Stimulated activated naive B cell treated with anti-CD40 and anti-IgM and Interleukin-4, amounts not matched to agents 10 μg/mL and 1 μg/mL and 100 μg/mL, for 72 hours (primary cell): ENCODE results near the gene SNRNP200.
"Not testable (repeated sequence)": the region's sequence is repeated elsewhere in the genome, so short reads cannot be mapped to it uniquely, and the experiment has no call there.

Experiments
- ATAC-seq, 2 donors: fragments of 150-1000 bp; cut with Tn5 transposase; replicated peaks; 2 replicates each; pipeline ENCODE4 v1.10.0; 2021; ENCODE audit warnings: moderate library complexity in 1 of 2
- DNase-seq: peaks from one replicate; pipeline ENCODE4 v3.0.0; 2021
- H3K27ac Mint-ChIP-seq: one replicate; pipeline ENCODE4 v1.8.0; 2022; ENCODE audit warnings: mild to moderate bottlenecking, mixed read lengths
- H3K27me3 Mint-ChIP-seq, 2 donors: one replicate each; pipeline ENCODE4 v1.8.0; 2022; ENCODE audit warnings: mixed read lengths in 2 of 2
- H3K36me3 Mint-ChIP-seq, 2 donors: one replicate each; pipeline ENCODE4 v1.8.0; 2022; ENCODE audit warnings: mixed read lengths in 2 of 2, mild to moderate bottlenecking in 1 of 2
- H3K4me1 Mint-ChIP-seq, 2 donors: one replicate each; pipeline ENCODE4 v1.8.0; 2022; ENCODE audit warnings: mixed read lengths in 2 of 2, mild to moderate bottlenecking in 1 of 2
- H3K4me3 Mint-ChIP-seq, 2 donors: one replicate each; pipeline ENCODE4 v1.8.0; 2022; ENCODE audit warnings: mild to moderate bottlenecking in 2 of 2, mixed read lengths in 2 of 2, moderate library complexity in 1 of 2
- H3K9me3 Mint-ChIP-seq, 2 donors: one replicate each; pipeline ENCODE4 v1.8.0; 2022; ENCODE audit warnings: mixed read lengths in 2 of 2, mild to moderate bottlenecking in 1 of 2

Gene SNRNP200

GRCh38 chr2:96258166-96259022 is 47.0 kb downstream of the SNRNP200 start:
- Mint-ChIP-seq H3K9me3 (no peaks in the 10 kb centered on the region), H3K27ac (peak overlapping the region; percentile 91), H3K4me3 (no peak overlapping the region), H3K36me3 (peaks cover 28 to 52% of the 10 kb centered on the region in 2 donors), H3K4me1 (peaks cover 39 to 91% of the 10 kb centered on the region in 2 donors), H3K27me3 (no peaks in the 10 kb centered on the region)
- DNase-seq (no peak), ATAC-seq (no peak)

- Mint-ChIP-seq H3K36me3 (peaks cover 31 to 58% of the 10 kb centered on the region in 2 donors), H3K27ac (peak overlapping the region; percentile 91), H3K4me1 (peaks cover 41 to 92% of the 10 kb centered on the region in 2 donors)
- H3K9me3 Mint-ChIP-seq, DNase-seq, H3K27me3 Mint-ChIP-seq, H3K4me3 Mint-ChIP-seq, ATAC-seq: not testable (repeated sequence)
Measured at GRCh38 chr2:96257744-96258143, 47.6 kb downstream of the SNRNP200 start.

- Mint-ChIP-seq H3K36me3 (peaks cover 41 to 68% of the 10 kb centered on the region in 2 donors), H3K27me3 (no peaks in the 10 kb centered on the region), H3K9me3 (no peaks in the 10 kb centered on the region), H3K4me1 (peaks cover 41 to 86% of the 10 kb centered on the region in 2 donors), H3K4me3 (peak overlapping the region; percentile 34 to 70), H3K27ac (peak overlapping the region; percentile 92)
- DNase-seq (no peak), ATAC-seq (peak; percentile 27 to 43)
Measured at GRCh38 chr2:96256611-96257113, 48.7 kb downstream of the SNRNP200 start.

DNA sequence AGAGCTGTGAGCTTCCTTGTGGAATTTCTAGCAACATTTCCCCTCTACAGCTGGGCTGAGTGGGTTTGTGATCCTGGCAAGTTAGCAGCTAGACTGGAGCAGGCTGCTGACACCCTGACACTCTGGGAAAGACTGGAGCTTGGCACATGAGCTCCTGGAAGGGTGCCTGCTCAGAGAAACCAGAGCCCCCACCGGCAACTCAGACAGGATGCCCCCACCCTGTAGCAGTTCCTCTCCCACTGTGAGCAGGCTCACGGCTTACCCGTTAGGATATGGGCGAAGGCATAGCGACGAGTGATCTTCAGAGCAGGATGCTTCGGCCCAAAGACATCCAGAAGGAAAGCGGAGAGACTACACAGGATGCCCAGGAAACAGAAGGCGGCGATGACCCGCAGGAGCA is 50.8 kb downstream of the SNRNP200 start:
- DNase-seq: no peak
- H3K4me3 Mint-ChIP-seq: no peak overlapping the region
- no peak for ATAC-seq
- H3K9me3 Mint-ChIP-seq: no peaks in the 10 kb centered on the region
- peaks cover 58 to 71% of the 10 kb centered on the region in 2 donors for H3K36me3 Mint-ChIP-seq
- H3K27me3 Mint-ChIP-seq: no peaks in the 10 kb centered on the region
- peaks cover 29 to 77% of the 10 kb centered on the region in 2 donors for H3K4me1 Mint-ChIP-seq
- no peak overlapping the region for H3K27ac Mint-ChIP-seq

DNA sequence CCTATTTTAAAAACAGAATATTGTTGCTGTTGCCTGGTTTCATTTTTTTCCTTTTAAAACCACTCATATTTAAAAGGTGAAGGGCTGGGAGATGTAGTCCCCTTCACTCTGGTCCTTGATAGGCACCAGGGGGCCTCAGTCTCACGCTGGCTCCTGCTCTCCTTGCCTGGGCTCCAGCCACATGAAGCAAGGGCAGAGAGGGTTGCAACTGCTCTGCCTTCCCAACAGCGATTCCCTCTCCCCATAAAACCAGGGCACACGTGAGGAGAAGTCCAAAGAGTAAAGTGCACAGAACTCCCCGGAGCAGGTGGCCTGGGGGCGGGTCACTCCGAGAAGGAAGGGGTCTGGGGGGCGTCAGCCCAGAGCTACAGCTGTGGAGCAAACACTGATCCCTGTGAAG is 52.3 kb downstream of the SNRNP200 start:
- Mint-ChIP-seq H3K36me3 (peaks cover 62 to 71% of the 10 kb centered on the region in 2 donors), H3K4me3 (no peak overlapping the region), H3K27ac (no peak overlapping the region), H3K9me3 (no peaks in the 10 kb centered on the region), H3K27me3 (no peaks in the 10 kb centered on the region), H3K4me1 (peaks cover 22 to 61% of the 10 kb centered on the region in 2 donors)
- ATAC-seq (no peak), DNase-seq (no peak)

DNA sequence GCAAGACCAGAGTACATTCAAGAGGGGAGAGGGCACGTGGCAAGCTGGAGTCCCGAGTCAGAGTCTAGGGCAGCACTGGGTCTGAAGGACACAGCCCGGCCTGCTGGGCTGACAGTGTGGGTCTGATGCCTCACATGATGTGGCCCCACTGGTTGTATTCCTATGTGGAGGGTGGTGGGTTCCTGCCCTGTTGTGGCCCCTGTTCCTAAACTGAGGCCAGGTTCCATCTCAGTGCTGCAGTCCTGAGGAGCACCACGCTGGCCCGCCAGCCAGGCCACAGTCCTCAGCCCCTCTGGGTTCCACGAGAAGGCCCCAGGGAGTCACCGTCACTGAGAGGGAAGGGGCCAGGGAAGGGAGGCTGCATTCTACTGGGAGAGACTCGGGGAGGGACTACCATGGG is 52.8 kb downstream of the SNRNP200 start:
- H3K27me3 Mint-ChIP-seq: no peaks in the 10 kb centered on the region
- ATAC-seq (no peak), DNase-seq (no peak)
- peaks cover 19 to 60% of the 10 kb centered on the region in 2 donors for H3K4me1 Mint-ChIP-seq
- H3K4me3 Mint-ChIP-seq: no peak overlapping the region
- peaks cover 65 to 71% of the 10 kb centered on the region in 2 donors for H3K36me3 Mint-ChIP-seq
- no peaks in the 10 kb centered on the region for H3K9me3 Mint-ChIP-seq
- peak overlapping the region; percentile 62 for H3K27ac Mint-ChIP-seq

DNA sequence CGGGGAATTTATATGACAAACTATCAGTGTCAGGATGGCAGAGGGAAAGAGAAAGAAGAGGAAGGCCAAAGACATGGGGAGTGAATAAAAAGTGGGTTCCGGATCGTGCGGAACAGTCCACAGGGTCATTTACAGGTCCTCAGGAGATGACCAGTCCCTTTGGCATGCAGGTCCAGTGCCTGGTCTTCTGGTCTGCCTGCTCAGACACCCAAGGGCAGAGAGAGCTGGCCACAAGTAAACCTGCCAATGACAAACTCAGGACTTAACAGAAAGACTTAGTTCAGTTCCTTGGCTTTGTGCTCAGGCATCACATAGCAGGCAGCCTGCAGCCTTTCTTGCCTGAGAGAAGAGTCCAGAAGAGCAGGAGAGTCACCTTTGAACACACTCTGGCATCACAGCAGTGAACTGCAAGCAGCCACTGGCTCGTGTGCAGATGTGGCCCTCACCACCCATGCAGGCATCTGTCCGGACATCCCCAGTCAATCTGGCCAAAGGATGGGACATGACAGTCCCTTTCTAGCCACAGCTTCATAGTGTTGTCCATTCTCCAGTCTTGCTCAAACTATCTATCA is 53.5 kb downstream of the SNRNP200 start:
- Mint-ChIP-seq H3K9me3 (no peaks in the 10 kb centered on the region), H3K36me3 (peaks cover 66 to 73% of the 10 kb centered on the region in 2 donors), H3K27me3 (no peaks in the 10 kb centered on the region), H3K27ac (peak overlapping the region; percentile 62), H3K4me3 (no peak overlapping the region), H3K4me1 (peaks cover 20 to 59% of the 10 kb centered on the region in 2 donors)
- ATAC-seq: no peak
- no peak for DNase-seq

GRCh38 chr2:96250188-96250587 is 55.2 kb downstream of the SNRNP200 start:
- ATAC-seq: no peak
- DNase-seq: no peak
- H3K4me1 Mint-ChIP-seq: peaks cover 23 to 59% of the 10 kb centered on the region in 2 donors
- H3K27me3 Mint-ChIP-seq: no peaks in the 10 kb centered on the region
- no peak overlapping the region for H3K4me3 Mint-ChIP-seq
- H3K36me3 Mint-ChIP-seq: peaks cover 67 to 74% of the 10 kb centered on the region in 2 donors
- H3K27ac Mint-ChIP-seq: peak overlapping the region; percentile 57
- peaks cover 4% of the 10 kb centered on the region in 2 donors for H3K9me3 Mint-ChIP-seq

DNA sequence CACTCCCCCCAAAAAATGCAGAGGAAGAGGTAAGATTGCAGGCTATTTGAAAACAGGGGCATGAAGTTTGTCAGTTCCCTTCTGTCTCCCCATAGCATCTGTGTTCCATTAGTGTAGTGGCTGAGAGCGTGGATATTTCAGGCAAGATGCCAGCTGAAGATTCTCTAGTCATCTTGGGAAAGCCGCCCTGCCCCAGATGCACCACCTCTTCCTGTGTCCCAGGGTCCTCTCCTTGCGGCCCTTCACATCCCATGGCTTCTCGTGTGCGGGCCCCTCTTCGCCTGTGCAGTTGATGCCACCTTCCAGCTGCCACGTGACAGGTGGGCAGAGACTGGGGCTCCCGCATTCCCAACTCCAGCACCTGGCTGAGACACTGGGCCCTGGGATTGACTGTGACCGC is 55.7 kb downstream of the SNRNP200 start:
- H3K4me3 Mint-ChIP-seq: no peak overlapping the region
- ATAC-seq: no peak
- no peak for DNase-seq

DNA sequence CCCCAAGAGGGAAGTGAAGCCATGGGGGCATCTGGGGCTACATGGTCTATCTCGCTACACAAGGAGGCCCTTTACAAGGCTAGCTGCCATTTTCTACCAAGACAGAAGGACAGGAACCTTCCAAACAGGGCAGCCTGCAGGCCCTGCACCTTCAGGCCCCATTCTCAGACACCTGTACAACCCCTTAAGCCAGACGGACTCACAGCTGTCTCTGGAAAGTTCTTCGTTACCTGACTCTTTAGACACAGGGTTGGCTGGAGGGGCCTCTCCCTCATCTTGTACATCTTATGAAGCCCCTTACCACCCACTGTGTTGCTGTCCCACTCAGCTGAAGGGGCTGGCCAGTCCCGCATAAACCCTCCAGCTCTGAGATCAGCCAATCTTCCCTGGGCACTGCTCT is 56.7 kb downstream of the SNRNP200 start:
- H3K36me3 Mint-ChIP-seq: peaks cover 60 to 66% of the 10 kb centered on the region in 2 donors
- no peak for ATAC-seq
- H3K27me3 Mint-ChIP-seq: no peaks in the 10 kb centered on the region
- DNase-seq: no peak
- peaks cover 23 to 51% of the 10 kb centered on the region in 2 donors for H3K4me1 Mint-ChIP-seq
- H3K27ac Mint-ChIP-seq: peak overlapping the region; percentile 25
- H3K9me3 Mint-ChIP-seq: peaks cover 4% of the 10 kb centered on the region in 2 donors
- H3K4me3 Mint-ChIP-seq: no peak overlapping the region

More for the DNA sequence above, 55.7 kb downstream of the SNRNP200 start:
- Mint-ChIP-seq H3K27ac (no peak overlapping the region), H3K27me3 (no peaks in the 10 kb centered on the region), H3K36me3 (peaks cover 68 to 72% of the 10 kb centered on the region in 2 donors), H3K9me3 (peaks cover 4% of the 10 kb centered on the region in 2 donors), H3K4me1 (peaks cover 25 to 58% of the 10 kb centered on the region in 2 donors)

DNA sequence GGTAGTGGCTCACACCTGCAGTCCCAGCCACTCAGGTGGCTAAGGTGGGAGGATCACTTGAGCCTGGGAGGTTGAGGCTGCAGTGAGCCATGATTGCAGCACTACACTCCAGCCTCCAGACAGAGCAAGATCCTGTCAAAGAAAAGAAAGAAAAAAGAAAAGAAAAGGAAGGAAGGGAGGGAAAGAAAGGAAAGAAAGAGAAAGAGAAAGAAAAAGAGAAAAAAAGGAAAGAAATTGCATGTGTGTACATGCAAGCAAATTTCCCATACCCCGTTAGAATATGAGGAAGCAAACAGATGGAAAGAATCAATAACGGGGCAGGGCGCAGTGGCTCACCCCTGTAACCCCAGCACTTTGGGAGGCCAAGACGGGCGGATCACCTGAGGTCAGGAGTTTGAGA is 57.5 kb downstream of the SNRNP200 start:
- no peak overlapping the region for H3K4me3 Mint-ChIP-seq

GRCh38 chr2:96247009-96247408 is 58.3 kb downstream of the SNRNP200 start:
- H3K9me3 Mint-ChIP-seq: peaks cover 4% of the 10 kb centered on the region in 2 donors
- no peak overlapping the region for H3K27ac Mint-ChIP-seq
- ATAC-seq (no peak), DNase-seq (no peak)
- peak overlapping the region in 1 of 2 donors; percentile 4 for H3K4me3 Mint-ChIP-seq
- H3K4me1 Mint-ChIP-seq: peaks cover 29 to 59% of the 10 kb centered on the region in 2 donors
- peaks cover 47 to 55% of the 10 kb centered on the region in 2 donors for H3K36me3 Mint-ChIP-seq
- no peaks in the 10 kb centered on the region for H3K27me3 Mint-ChIP-seq

More for the DNA sequence above, 57.5 kb downstream of the SNRNP200 start:
- H3K27me3 Mint-ChIP-seq: no peaks in the 10 kb centered on the region
- peaks cover 54 to 63% of the 10 kb centered on the region in 2 donors for H3K36me3 Mint-ChIP-seq
- H3K27ac Mint-ChIP-seq: no peak overlapping the region
- DNase-seq (no peak), ATAC-seq (no peak)
- H3K9me3 Mint-ChIP-seq: peaks cover 4% of the 10 kb centered on the region in 2 donors
- H3K4me1 Mint-ChIP-seq: peaks cover 24 to 51% of the 10 kb centered on the region in 2 donors

DNA sequence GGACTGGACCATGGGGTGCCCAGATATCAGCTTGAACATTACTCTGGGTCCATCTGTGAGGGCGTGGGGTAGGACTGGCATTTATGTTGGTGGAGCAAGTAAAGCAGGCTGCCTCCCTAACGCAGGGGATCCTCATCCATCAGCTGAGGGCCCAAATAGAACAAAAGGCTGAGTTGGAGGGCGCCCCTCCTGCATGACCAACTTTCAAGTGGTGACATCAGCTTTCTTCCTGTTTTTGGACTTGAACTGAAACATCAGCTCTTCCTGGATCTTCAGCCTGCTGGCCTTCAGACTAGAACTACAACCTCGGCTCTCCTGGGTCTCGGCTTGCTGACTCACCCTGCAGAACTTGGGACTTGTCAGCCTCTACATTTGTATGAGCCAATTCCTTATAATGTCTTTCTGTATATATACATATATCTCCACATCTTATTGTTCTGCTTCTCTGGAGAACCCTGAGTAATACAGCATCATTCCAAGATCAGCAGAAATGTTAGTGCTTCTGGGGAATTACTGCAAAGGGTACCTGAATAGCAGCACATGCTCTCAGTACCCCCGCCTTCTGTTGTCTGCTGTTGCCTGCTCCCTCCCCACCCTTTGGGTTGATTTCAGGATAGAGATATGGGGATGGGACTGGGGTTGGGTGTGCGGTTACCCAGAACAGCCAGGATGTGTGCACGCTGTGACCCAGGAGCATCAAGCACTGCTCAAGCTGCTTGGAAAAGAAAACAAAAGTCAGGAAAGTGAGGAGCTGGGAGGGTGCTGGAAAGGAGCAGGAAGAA is 59.5 kb downstream of the SNRNP200 start:
- DNase-seq: no peak
- H3K27me3 Mint-ChIP-seq: no peaks in the 10 kb centered on the region
- peaks cover 39 to 48% of the 10 kb centered on the region in 2 donors for H3K36me3 Mint-ChIP-seq
- H3K4me3 Mint-ChIP-seq: peak overlapping the region in 1 of 2 donors; percentile 6
- H3K4me1 Mint-ChIP-seq: peaks cover 37 to 64% of the 10 kb centered on the region in 2 donors
- ATAC-seq: peak; percentile 51 to 56
- peak overlapping the region; percentile 90 for H3K27ac Mint-ChIP-seq
- peaks cover 4% of the 10 kb centered on the region in 2 donors for H3K9me3 Mint-ChIP-seq

- peaks cover 4% of the 10 kb centered on the region in 2 donors for H3K9me3 Mint-ChIP-seq
Measured at GRCh38 chr2:96243843-96244242, 61.5 kb downstream of the SNRNP200 start.

More at GRCh38 chr2:96243843-96244242, 61.5 kb downstream of the SNRNP200 start:
- Mint-ChIP-seq H3K27ac (no peak overlapping the region), H3K27me3 (no peaks in the 10 kb centered on the region), H3K4me1 (peaks cover 40 to 63% of the 10 kb centered on the region in 2 donors), H3K36me3 (peaks cover 26 to 44% of the 10 kb centered on the region in 2 donors), H3K4me3 (no peak overlapping the region)
- ATAC-seq: no peak
- DNase-seq: no peak
